Tongue (tissue), 2 donors: ENCODE measurements around the gene CCDC28A. TPM values are rescaled to one million over a fixed set of nuclear protein-coding genes. Genes with fewer than 3 reads are reported as not detected.

ENCODE experiments used
- DNase-seq: peaks from one replicate; pipeline ENCODE4 v3.0.0-alpha.2; 2015
- total RNA-seq: library from RNA; depleted of rRNA; stranded (reverse); fragments of >200 nt; gene quantifications from one replicate; pipeline ENCODE4 v1.2.3, GENCODE V29; 2014

The CCDC28A gene
- total RNA-seq, 1 donor from 2014 or later: 17.7 TPM

DNA sequence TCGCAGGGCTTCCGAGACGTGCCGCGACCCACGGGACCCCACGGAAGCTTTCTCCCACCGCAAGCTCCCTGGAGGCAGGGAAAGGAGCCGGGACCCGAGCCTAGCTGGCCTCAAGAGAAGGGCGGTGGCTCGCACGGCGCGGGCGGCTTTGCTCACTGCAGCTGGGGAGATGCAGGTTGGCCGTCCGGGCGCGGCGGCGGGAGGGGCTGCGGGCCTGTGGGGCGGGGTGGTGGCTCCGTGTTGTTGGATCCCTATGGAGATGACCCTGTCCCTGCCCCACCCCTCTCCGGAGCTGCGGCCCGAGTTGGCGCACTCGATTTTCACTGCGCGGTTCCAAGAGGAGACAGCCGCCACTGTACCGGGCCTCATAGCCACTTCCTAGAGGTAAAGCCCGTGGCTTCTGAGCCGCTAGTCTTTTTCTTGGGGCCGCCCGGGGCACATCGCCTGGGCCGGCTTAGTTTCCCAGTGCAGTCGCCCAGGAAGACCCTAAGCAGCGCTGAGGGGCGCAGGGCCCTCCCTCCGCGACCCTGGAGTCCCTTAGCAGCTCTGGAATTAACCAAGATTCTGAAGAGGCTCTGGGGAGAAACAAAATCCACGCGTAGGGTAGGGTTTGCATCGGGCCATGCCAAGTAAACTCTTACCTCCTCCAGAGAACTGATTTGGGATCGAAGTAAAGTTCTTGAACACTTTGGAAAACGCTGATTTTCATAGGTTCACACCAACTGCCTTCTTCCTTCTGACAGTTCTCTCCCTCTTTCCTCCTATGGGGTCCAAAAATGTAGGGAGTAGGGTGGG, 22.4 kb downstream of the CCDC28A start, which contains the start of gene ECT2L:
Gene ECT2L (plus strand): TSS at position 279 of the 795 bp plus-strand sequence. CDS start 17,188 bp downstream, outside the sequence.
- DNase-seq: peak; percentile 84

DNA sequence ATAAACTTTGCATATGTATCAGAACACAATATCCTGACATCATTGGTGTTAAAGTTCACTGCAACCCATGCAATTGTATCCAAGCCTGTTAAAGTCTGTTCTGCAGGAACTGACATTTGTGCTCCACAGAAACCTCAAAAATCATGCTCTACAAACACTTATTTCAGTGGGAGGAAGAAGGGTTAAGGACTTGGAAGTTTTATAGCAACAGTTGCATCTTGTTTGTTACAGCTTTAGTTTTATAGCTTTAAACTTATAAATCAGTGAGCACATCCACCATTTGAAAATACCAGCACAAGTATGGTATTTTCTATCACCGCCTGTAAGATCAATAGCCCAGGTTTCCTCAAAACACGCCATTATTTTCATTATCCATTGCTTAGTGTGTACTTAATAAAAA, 23.2 kb downstream of the CCDC28A start:
- DNase-seq: no peak

DNA sequence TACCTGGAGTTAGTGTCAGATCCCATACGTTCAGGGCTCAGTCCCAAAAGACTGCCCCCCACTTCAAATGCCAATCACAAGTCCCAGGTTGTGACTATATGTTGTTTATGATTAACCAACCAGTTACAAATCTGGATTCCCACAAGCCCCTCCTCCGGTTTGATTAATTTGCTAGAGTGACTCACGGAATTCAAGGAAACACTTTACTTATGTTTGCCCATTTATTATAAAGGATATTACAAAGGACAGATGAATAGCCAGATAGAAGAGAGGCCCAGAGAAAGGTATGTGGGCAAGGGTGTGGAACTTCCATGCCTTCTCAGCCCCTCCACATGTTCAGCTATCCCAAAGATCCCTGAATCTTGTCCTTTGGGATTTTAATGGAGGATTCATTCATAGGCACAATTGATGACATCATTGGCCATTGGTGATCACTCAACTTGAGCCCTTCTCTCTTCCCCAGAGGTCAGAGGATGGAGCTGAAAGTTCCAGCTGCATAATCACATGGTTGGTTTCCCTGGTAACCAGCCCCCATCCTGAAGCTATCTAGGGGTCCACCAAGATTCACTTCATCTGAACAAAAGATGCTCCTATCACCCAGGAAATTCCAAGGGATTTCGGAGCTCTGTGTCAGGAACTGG, 24.4 kb downstream of the CCDC28A start:
- DNase-seq: no peak

DNA sequence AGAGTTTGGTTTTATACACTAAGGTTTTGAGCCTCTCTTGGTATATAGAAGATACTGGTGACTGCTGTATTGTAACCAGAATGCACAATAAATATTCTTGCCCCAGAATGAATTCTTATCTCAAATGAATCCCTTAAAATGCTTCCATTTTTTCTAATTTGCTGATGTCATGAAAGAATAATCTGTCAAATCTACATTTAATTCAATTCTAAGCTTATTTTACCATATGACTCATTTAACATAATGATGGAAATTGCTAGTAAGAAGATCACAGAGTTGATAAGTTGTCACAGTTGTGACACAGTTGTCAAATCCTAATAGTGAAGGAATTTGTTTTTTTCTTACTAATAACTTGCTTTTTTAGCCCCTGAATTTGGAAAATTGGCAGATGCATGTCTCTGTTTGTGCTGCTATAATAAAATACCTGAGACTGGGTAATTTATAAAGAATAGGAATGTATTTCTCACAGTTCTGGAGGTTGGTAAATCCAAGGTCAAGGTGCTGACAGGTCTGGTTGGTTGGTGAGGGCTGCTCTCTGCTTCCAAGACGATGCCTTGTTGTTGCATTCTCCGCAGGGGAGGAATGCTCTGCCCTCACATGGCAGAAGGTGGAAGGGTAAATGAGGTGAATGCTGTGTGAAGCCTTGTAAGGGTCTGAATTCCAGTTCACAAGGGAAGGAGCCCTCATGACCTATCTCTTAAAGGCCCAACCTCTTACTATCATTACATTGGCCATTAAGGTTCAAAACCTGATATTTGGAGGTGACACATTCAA, 27.0 kb downstream of the CCDC28A start:
- DNase-seq: no peak

DNA sequence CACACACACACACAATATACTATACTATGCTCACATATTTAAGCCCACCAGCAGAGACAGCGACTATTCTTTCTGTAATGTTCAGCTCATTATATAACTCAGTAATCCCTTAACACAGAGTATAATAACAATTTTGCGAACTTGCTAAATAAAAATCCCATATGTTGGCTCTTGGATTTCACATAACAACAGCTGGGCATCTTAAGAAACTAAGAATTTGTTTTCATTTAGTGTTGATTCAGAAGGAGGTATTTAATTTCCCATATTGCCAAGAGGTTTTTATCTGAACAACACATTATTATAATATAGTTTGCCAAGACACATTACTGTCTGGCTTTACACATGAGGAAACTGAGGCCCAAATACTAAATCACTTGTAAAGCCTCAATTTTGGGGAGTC, 29.8 kb downstream of the CCDC28A start:
- DNase-seq: peak; percentile 80

DNA sequence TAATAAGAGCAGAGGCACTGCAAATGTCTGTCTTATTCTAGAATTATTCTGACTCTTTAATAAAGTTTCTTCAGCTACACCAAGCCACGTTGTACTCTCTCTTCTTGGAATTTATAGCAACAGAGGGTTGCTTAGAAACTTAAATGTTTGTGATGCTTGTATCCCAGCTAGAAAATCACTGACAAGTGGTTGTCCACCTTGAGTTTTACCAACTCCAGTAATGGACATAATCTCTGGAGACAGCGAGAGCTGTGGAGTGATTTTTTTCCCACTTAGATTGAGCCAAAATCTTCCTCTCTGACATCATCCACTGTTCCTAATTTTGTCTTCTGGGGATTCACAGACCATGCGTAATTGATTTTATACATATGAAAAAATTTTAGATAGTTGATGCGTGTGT, 30.3 kb downstream of the CCDC28A start:
- peak; percentile 90 for DNase-seq

DNA sequence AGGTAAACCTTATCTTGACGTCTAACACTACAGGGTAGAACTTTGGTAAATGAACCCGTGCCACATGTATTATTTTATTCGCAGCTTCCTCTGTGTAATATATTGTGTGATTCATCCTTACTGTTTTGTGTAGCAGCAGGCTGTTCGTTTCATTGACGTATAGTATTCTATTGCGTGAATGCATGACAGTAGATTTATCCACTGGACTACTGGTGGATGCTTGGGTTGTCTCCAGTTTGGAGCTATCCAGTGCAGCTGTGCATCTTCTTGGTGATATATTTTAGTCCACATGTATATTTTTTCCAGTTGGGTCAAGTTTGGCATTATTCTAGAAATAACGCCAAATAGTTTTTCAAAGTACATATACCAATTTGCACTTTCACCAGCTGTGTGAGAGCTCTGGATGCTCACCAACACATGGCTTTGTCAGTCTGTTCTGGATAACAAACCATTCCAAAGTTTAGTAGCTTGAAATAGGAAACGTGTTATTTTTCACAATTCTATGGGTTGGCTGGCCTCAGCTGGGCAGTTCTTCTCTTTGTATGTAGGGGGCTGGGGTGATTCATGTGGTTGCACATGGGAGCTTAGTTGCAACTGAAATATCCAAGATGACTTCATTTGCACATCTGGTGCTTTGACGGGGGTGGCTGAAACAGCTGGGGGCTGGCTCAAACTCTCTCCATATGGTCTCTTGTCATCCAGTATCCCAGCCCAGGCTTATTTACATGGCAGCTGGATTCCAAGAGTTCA, 31.6 kb downstream of the CCDC28A start:
- DNase-seq: peak; percentile 96

DNA sequence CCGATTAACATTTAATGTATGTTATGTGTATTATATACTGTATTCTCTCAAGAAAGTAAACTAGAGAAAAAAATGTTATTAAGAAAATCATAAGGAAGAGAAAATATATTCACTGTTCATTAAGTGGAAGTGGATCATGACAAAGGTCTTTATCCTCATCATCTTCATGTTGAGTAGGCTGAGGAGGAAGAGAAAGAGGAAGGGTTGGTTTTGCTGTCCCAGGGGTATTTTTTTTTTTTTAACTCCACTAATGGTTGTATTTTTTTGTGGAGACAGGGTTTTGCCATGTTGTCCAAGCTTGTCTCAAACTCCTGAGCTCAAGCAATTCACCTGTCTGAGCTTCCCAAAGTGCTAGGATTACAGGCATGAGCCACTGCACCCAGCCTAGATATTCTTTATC, 33.3 kb downstream of the CCDC28A start:
- no peak for DNase-seq

DNA sequence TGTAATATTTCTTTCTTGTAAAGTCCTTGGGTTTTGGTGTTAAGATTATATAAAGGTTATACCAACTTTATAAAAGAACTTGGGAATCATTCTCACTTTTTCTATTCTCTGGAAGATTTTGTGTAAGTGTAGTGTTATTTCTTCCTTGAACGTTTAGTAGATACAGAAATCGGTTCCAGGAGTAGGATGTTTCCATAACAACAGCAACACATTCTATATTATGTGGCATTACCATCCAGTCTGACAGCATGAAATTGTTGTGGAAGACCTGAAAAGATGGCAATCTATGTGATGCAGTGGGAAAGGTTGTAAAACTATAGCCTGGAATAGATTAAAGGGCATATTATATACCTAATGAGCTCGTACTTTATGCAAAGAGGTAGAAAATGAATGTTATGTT, 36.1 kb downstream of the CCDC28A start:
- DNase-seq: no peak

DNA sequence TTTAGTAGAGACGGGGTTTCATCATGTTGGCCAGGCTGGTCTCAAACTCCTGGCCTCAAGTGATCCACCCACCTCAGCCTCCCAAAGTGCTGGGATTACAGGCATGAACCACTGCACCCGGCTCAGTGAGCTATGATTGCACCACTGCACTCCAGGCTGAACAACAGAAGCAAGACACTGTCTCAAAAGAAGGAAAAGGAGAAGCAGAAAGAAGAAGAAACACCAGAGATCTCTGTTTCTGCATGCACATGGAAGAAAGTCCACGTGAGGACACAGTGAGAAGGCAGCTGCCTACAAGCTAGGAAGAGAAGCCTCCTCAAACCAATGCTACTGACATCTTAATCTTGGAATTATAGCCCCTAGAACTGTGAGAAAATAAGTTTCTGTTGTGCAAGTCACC, 38.3 kb downstream of the CCDC28A start:
- DNase-seq: no peak

DNA sequence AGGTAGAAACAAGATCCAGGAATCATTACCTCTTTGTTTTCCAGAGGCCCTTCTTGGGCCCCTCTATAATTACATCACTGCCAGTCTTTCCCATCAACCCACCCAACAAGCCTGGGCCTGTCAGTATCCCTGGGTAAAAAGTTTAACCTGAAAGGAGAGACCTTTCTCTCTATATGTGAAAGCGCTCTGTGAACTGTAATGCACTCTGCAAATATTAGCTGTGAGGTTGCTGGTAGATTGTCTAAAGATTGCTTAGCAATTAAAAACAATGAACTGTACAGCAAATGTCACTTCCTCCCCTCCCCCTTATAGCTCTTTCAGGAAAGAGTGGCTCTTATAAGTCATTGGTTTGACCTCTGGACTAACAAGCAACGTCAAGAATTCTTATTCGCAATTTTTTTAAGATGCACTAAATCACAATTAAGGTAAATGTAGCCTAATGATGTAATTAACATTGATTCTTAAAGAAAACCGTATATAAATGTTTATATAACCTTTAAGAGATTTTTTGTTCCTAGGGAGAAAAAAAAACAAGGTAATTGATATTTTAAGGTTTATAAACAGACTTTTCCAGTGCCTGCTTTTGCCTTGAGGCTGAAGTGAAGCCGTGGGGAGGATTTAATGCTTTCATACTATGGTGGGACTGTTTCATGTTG, 40.7 kb downstream of the CCDC28A start:
- peak; percentile 53 for DNase-seq

DNA sequence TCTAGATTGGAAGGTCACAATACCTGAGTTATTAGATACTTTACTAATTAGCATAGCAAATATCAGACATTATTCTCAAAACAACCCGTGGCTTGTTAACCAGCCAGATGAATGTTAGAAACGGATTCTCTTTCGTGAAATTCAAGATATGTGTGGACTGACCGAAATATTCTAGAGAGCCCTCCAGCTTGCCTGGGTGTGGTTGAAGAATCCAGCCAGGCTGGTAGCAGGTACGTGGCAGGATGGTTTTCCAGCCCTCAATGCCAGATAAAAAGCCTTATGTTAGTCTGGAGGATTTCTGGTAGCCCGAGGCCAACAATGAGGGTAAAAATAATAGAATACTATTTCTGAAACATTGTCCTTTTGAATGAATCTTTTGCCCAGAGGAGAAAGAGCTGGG, 41.7 kb downstream of the CCDC28A start:
- no peak for DNase-seq

DNA sequence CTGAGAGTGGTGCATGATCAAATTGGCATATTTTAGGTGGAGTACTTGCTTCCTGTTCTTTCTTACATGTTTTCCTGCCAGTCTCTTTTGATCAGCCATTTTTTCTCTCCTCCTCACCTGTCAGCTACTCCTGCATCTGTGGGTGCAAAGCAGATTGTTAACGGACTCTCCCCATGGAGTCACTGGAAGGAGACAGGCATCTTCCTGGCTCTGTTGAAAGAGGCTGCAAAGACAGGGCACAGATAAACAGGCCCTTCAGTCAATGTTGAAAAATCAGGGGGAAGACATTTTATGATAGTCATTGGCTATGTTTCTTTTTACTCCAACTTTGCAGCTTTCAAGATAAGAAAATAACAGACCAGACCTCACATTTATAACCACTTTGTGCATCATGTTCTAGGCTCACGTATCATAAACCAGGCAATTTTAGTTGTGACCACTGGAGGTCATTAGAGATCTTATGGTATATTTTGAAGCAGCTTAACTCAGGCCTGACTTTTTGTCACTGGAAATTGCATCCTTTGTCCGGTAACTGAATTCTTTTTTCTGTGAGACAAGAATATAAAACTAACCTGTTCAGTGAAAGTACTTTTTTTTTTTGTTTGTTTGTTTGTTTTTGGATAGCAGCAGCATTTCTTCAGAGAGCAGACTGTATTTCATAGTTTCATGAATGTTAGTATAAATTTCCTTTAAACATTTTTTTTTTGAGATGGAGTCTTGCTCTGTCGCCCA, 42.4 kb downstream of the CCDC28A start:
- DNase-seq: peak; percentile 84

DNA sequence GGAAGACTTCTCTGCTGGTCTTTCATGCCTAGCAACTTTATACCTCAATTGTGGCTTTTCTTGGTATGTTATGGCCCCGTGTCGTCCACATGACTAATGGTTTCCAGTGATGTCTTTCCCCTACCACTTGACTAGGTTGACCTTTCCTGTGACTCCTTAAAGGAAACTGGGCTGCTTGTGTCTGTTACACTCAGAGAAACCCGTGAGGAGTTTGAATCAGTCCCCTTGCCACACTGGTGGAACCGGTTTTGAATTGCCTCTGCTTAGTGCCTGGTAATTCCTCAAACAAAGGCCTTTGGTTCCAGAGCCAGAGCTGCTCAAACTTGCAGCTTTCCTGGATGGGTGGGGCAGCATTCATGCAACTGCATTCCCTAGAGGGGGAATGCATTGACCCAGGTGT, 44.2 kb downstream of the CCDC28A start:
- DNase-seq: peak; percentile 82

DNA sequence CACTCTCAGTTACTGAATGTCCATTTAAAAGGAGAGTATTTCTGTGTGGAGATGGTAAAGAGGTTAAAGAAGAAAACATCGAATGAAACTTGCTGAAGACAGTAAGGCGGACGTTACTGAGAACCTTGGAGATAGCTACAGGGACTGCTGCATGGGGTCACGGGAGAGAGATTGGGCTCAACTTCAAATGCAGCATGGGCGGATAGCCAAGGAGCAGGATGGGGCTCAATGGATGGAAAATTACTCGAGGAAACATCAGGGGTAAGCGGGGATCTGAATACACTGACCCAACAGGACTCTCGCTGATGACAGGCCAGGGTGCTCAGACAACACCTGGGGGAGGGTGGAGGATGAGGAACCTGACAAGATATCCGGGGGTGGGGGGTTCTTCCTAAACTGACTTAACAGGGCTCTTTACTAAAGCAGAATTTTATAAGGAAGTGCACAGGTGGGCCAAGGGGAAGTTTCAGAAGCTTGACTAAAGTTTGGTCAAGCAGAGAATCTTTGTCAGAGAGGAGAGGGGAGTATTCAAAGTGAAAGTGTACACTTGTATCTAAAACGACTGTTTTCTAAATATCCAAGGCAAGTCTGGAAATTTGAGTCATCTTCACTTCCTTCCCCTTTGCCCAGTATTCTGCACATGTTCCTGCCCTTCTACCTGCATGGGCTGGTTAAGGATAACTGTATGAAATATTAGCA, 45.1 kb downstream of the CCDC28A start:
- no peak for DNase-seq

DNA sequence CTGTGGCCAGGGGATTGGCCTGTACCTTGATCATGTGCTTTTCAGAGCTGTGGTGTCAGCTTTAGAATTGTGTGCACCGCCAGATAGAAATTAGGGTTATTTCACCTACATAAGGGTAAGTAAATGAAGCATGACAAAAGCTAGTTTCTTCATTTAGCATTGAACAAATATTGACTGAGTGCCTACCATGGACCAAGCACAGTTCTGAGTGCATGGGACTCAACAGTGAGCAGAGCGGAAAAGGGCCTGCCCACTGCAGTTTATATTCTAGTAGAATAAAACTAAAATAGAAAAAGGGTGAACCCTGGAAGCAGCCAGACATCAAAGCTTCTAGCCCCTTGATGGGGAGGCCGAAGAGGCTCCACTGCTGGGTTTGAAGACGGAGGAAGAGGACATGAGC, 48.0 kb downstream of the CCDC28A start:
- no peak for DNase-seq

DNA sequence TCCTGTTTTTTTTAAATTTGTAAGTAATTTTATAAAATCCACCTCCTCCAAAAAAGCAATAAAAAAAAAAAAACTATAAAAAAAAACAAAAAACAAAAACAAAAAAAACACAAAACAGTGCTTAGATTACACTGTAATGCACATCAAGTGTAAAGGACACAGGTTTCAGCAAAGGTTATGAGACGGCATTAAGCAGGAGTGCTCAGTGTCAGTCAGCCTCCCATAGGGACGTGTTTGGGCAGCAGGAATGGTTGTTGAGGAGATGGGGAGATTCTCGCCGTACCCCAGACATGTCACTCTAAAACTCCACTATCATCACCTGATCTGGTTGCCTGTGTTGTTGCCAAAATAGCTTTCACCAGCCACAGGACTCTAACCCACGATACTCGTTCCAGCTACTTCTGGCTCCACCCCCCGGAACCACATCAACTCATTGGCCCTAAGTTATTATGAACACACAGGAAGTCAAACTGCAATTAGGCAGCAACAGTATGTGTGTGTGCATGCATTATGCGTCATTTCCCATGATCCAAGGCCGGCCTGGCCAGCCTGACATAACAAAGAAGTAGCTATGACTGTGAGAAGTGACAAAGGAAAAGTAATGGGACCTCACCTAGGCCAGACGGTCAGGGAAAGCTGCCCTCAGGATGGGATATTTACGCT, 51.0 kb downstream of the CCDC28A start:
- DNase-seq: no peak

DNA sequence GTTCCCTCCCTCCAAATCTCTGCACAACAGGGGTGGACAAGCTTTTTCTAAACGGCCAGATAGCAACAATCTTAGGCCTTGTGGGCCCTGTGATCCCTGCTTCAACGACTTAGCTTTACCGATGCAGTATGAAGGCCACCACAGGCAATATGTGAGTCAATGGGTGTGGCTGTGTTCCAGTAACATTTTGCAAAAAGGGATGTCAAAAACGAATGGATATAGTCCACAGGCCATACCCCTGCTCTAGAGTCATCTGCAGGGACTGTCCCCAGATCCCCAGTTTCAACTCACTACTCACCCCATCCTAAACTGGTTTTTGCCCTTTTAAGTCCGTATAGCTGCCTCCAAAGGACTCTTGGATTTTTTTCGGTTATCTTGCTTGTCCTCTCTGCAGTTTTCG, 56.7 kb downstream of the CCDC28A start:
- no peak for DNase-seq

DNA sequence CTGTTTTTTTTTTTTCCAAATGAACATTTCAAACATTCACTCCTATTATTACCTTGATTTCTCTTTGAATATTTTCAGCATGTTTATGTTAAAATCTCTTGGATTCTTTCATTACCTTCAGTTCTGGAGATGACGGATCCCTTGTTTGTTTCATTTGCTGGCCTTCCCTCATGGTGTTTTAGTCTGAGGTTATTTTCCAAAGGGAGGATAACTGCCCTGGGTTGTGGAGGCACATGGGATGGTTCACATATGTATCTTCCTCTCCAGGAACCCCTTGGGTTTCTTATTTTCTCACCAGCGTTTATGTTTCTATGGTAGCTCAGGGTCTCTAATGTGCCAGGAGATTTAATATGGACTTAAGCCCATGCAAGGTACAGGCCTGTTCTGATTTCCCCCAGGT, 58.6 kb downstream of the CCDC28A start:
- no peak for DNase-seq
